Globus pallidus (tissue), 1 donor: ENCODE data around the gene IL23A.
A peak's percentile ranks its signal among the peaks of the same experiment; 100 is the strongest.
"Not testable (repeated sequence)": the region's sequence is repeated elsewhere in the genome, so short reads cannot be mapped to it uniquely, and the experiment has no call there.

ENCODE experiments used
- DNase-seq: peaks from one replicate; pipeline ENCODE4 v3.0.0-alpha.2; 2015; ENCODE audit warnings: low spot score

IL23A gene

GRCh38 chr12:56326126-56326525, 12.6 kb upstream of the IL23A start:
- DNase-seq = no peak

GRCh38 chr12:56326533-56326932, 12.2 kb upstream of the IL23A start:
- DNase-seq = no peak

- no peak for DNase-seq
Measured at GRCh38 chr12:56330936-56331490, 7.7 kb upstream of the IL23A start.

GRCh38 chr12:56332512-56333196, 6.0 kb upstream of the IL23A start:
- no peak for DNase-seq

DNA sequence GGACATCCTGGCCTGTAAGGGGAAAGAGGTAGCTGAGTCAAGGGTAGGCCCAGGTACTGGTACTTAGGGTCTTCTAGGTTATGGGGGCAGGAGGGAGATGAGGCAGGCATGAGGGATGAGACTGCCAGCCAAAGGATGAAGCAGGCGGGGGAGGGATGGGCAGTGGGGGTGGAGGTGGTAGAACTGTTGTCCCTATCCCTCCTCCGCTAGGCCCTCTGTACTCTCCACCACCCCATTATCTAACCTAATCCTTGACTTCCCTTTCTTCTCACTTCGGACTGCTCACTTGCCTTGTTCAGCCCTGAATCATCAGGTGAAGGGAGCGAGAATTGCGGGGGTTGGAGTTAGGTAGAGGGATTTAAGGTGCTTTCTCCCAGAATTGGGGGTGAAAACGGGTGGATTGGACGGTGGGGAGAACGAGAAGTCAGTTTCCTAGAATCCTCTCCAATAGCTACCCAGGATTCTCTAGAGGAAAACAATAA, 5.4 kb upstream of the IL23A start:
- no peak for DNase-seq

- DNase-seq = peak; percentile 96
Measured at GRCh38 chr12:56333679-56334489, 4.8 kb upstream of the IL23A start, which contains the start of gene PAN2. Gene PAN2, minus strand, starts transcription at chr12:56334000. Its CDS starts 906 bp downstream, at chr12:56333094.

DNA sequence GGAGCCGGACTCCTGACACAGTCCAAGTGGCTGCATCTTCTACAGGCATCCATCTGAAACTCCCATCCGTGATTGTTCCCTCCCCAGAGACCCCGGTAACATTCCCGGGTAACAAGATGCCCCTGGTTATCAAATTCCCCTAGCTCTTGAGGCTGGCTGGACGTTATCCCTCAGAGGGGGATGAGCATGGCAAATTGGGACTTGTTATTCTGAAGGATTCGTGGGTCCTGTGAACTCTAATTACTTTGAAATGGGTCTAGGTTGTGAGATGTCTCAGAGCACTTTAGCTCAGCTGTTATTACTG, 4.2 kb upstream of the IL23A start:
- DNase-seq = no peak

DNA sequence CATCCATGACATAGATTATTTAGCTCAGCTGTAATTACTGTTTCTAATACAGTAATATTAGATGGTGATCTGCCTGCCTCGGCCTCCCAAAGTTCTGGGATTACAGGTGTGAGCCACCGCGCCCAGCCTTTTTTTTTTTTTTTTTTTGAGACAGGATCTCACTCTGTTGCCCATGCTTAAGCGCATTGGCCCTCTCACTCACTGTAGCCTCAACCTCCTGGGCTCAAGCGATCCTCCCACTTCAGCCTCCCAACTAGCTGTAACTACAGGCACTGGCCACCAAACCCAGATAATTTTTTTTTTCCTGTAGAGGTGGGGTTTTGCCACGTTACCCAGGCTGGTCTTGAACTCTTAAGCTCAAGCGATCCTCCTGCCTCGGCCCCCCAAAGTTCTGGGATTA, 3.2 kb upstream of the IL23A start:
- not testable (repeated sequence) for DNase-seq

GRCh38 chr12:56336361-56337167, 2.1 kb upstream of the IL23A start:
- DNase-seq = peak; percentile 38

GRCh38 chr12:56337753-56338251, 882 bp upstream of the IL23A start:
- DNase-seq = no peak

- no peak for DNase-seq
Measured at GRCh38 chr12:56339158-56339422, 406 bp downstream of the IL23A start.

- DNase-seq = no peak
Measured at GRCh38 chr12:56341616-56342015, 2.9 kb downstream of the IL23A start.

- not testable (repeated sequence) for DNase-seq
Measured at GRCh38 chr12:56342290-56342689, 3.6 kb downstream of the IL23A start.

DNA sequence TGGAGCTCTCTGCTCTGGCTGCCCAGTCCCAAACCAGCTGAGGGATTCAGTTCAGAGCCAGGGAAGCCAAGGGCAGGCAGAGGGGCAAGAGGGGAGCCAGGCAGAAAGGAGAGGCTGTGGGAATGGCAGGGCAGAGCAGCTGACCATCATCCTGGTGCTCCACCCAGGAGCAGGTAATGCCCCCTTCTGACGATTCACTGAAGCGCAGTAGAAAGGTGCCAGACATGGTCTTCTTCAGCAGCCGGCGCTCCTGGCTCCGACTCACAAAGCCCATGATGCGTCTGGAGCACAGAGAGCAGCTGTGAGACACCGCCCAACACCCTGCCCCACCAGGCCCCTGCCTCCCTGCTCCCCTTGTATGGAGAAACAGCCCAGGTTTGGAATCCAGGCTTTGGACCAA, 8.0 kb downstream of the IL23A start:
- DNase-seq = no peak

GRCh38 chr12:56347255-56347654, 8.6 kb downstream of the IL23A start:
- DNase-seq = not testable (repeated sequence)

DNA sequence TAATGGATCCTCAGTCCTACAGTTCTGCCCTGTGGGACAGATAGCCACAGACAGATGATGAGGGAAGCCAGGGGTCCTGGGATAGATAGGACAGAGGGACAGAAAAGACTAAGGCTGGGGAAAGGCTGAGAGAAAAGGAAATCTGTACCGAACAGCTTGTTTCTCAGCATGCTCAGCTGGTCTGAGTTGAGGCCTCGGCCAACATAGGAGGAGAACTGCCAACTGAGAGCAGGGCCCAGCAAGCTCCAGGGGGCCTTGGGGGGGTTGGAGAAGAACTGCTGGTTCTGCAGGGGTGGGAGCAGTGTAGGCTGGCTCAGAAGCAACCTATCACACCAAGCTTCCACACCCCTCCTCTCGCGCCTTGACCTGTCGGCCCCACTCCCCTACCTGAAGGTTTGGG, 10.1 kb downstream of the IL23A start:
- no peak for DNase-seq

GRCh38 chr12:56350662-56351061, 12.0 kb downstream of the IL23A start:
- no peak for DNase-seq

DNA sequence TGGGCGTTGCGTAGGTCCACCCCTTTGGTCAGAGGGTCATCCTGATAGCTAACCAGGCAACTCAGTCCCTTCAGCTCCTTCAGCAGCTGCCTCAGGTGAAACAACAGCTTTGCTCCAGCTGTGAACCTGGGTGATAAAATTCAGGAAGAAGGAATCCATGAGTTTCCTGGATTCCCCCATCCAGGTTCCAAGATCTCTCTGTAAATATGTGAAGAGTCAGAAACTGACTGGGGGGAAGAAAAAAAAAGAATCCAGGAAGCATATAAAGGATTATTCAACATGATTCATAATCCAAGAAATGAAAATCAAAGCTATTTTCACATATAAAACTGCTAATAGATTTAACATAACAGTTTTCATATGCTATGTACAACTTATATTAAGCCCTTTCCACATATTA, 12.6 kb downstream of the IL23A start:
- no peak for DNase-seq

GRCh38 chr12:56358836-56359532, 20.3 kb downstream of the IL23A start:
- DNase-seq = peak; percentile 85

DNA sequence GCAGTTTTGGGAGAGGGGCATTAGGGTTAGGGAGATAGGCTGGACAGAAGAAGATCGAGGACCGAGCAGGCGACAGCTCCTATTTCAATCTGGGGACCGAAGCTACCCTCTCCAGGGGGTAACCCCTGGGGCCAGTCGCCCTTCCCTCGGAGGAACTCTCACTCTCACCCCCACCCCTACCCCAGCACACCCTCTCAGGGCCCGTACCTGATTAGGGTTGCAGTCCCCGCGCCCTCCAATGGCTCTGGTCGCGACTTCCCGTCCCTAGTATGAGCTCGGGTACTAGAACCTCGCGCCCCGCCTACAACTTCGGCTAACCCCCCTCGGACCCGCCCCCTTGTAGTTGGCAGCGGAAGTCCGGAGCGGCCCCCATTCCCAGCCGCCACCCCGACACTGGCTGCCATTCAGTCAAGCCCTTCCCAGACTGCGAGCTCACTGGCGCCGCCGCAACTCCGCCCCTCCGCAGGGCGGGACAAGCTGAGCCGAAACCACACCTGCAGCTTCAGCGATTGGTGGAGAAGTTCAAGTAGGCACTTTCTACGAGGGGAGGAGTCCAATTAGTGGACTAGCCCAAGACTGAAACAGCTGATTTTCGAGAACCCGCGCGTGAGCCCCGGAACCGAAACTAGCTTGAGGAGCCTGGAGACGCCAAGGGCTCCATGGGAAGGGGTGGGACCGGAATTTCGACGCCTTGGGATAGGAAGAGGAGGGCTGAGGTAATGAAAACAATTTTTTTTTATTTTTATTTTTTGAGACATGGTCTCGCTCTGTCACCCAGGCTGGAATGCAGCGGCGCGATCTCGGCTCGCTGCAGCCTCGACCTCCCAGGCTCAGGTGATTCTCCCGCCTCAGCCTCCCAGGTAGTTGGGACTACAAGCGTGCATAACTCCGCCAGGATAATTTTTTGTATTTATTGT, 21.4 kb downstream of the IL23A start, which contains the start of gene STAT2:
Gene STAT2 (minus strand): TSS at position 257 of the 917 bp plus-strand sequence. CDS start 3,536 bp downstream, outside the sequence.
- peak; percentile 99 for DNase-seq
